Hepatocyte (in vitro differentiated cells): ENCODE measurements around the gene SMAD7.

ENCODE experiments used
- CTCF ChIP-seq: fragments of 200-600 bp; sonication (generic); IDR thresholded peaks from 2 replicates; pipeline ENCODE4 v1.5.1; 2016; ENCODE audit warnings: antibody characterized with exemption, mild to moderate bottlenecking; ENCODE audit not compliant: poor library complexity
- EZH2 ChIP-seq: fragments of 200-600 bp; sonication (generic); IDR thresholded peaks from 2 replicates; pipeline ENCODE4 v1.6.1; 2016; ENCODE audit warnings: antibody characterized with exemption, mild to moderate bottlenecking, borderline replicate concordance
- EZH2phosphoT487 ChIP-seq: fragments of 200-600 bp; sonication (generic); IDR thresholded peaks from one replicate; pipeline ENCODE4 v1.6.1; 2018; ENCODE audit warnings: antibody characterized with exemption, mild to moderate bottlenecking, low read depth, moderate library complexity; ENCODE audit not compliant: unreplicated experiment, severe bottlenecking

GRCh38 chr18:48910972-48911545, 39.7 kb downstream of the SMAD7 start:
- no peak for TF ChIP-seq CTCF
- TF ChIP-seq EZH2 = no peak
- TF ChIP-seq EZH2phosphoT487 = no peak
